Measurements from ENCODE around the gene TGFB1.

Gene TGFB1

DNA sequence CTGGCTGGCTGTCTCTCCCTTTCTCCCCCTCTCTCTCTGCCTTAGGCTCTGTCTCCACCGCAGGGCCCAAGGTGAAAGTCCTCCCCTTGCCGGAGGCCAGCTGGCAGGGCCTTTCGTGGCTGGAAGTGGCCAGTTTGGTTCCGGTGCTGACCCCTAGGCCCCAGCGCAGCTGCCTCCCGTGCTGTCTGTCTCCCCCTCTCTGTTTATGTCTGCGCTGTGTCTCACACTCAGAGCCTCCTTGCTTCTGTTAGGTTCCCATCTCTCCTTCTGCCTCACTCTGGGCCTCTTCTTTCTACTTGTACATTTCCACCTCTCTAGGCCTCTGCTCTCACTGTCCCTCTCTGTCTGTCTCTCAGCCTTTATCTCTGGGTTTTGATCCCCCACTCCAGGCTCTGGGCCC is 30.7 kb downstream of the TGFB1 start:
- peak overlapping the region; percentile 12 for H3K4me3 ChIP-seq (ENCODE audit: control insufficient read depth, low read depth, low read length)
- TF ChIP-seq CTCF (conservative IDR thresholded peaks at IDR 0.05; ENCODE audit: control insufficient read depth, insufficient read depth, low read depth, low read length), result no peak
- peak; percentile 72 for DNase-seq (ENCODE audit: low read depth)

DNA sequence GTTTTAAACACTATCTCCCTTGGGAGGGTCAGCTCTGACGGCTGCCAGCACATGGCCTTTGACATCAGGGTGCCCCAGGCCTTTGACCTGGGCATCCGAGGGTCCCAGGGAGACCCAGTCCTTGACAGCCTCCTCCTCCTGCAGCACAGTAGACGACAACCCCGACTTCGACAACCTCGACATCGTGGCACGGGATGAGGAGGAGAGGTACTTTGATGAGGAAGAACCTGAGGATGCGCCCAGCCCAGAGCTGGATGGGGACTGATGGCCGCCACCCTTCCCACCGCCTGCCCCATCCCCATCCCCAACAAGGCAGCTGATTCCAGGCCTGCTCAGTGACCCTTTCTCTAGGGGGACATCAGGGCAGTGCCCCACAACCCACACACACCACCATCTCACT is 31.3 kb downstream of the TGFB1 start:
- TF ChIP-seq CTCF (conservative IDR thresholded peaks at IDR 0.05; ENCODE audit: control insufficient read depth, insufficient read depth, low read depth, low read length), result no peak
- no peak overlapping the region for H3K4me3 ChIP-seq (ENCODE audit: control insufficient read depth, low read depth, low read length)
- DNase-seq (ENCODE audit: low read depth), result no peak

- peak; percentile 74 for DNase-seq (ENCODE audit: low read depth)
- TF ChIP-seq CTCF (conservative IDR thresholded peaks at IDR 0.05; ENCODE audit: control insufficient read depth, insufficient read depth, low read depth, low read length), result peak; percentile 77
- H3K4me3 ChIP-seq (ENCODE audit: control insufficient read depth, low read depth, low read length), result no peak overlapping the region
These were observed 32.0 kb downstream of the TGFB1 start for GRCh38 chr19:41321600-41322270.

GRCh38 chr19:41321204-41321599 is 32.5 kb downstream of the TGFB1 start:
- H3K4me3 ChIP-seq (ENCODE audit: control insufficient read depth, low read depth, low read length), result no peak overlapping the region

DNA sequence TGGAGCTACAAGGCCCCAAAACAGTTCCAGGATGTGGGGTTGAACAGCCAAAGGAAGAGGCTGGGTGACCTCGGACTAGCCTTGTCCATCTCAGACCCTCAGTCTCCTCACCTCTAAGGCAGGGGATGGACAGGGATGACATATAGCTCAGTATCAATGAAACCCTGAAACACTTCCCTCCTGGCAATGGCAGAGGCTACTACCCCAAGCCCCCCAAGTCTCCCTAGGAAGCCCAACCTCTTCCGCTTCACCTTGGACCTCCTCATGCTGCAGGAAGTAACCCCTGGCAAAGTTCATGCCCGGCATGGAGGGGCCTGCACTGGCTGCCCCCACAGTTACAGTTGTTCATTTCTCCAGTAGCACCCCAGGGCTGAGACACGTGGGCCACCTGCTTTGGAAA is 33.2 kb downstream of the TGFB1 start:
- H3K4me3 ChIP-seq (ENCODE audit: control insufficient read depth, low read depth, low read length), result no peak overlapping the region
- no peak for DNase-seq (ENCODE audit: low read depth)
- no peak for TF ChIP-seq CTCF (conservative IDR thresholded peaks at IDR 0.05; ENCODE audit: control insufficient read depth, insufficient read depth, low read depth, low read length)

More at GRCh38 chr19:41321204-41321599, 32.5 kb downstream of the TGFB1 start:
- no peak for TF ChIP-seq CTCF (conservative IDR thresholded peaks at IDR 0.05; ENCODE audit: control insufficient read depth, insufficient read depth, low read depth, low read length)
- no peak for DNase-seq (ENCODE audit: low read depth)

DNA sequence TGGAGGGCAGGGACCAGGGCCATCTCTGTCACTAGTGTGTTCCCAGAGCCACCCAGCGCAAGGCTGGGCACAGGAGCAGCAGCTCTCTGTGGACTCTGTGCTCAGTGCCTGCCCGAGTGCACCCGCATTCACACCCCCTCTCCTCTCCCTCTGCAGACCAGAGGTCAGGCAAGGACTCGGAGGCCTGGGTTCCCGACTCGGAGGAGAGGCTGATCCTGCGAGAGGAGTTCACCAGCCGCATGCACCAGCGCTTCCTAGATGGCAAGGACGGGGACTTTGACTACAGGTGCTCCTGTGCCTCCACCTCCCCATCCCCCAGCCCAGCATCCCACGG is 33.6 kb downstream of the TGFB1 start:
- no peak overlapping the region for H3K4me3 ChIP-seq (ENCODE audit: control insufficient read depth, low read depth, low read length)
- no peak for TF ChIP-seq CTCF (conservative IDR thresholded peaks at IDR 0.05; ENCODE audit: control insufficient read depth, insufficient read depth, low read depth, low read length)

More for the DNA sequence above, 33.6 kb downstream of the TGFB1 start:
- DNase-seq (ENCODE audit: low read depth), result no peak

All from fibroblast of mammary gland (primary cell).